IPS-15b (cell line): ENCODE data around the gene MYH15.
"Not testable (repeated sequence)": the region's sequence is repeated elsewhere in the genome, so short reads cannot be mapped to it uniquely, and the experiment has no call there.

Experiments
- H3K27me3 ChIP-seq: one replicate; pipeline ENCODE4 v1.6.1; 2013; ENCODE audit warnings: low read length; ENCODE audit not compliant: control insufficient read depth, insufficient read depth
- H3K36me3 ChIP-seq: one replicate; pipeline ENCODE4 v1.6.1; 2013; ENCODE audit warnings: low read length; ENCODE audit not compliant: control insufficient read depth, insufficient read depth
- H3K4me1 ChIP-seq: one replicate; pipeline ENCODE4 v1.6.1; 2013; ENCODE audit warnings: mild to moderate bottlenecking, low read length; ENCODE audit not compliant: control insufficient read depth, insufficient read depth
- H3K4me3 ChIP-seq: one replicate; pipeline ENCODE4 v1.5.1; 2013; ENCODE audit warnings: low read depth, low read length
- H3K9ac ChIP-seq: one replicate; pipeline ENCODE4 v1.6.1; 2013; ENCODE audit warnings: low read depth, mild to moderate bottlenecking, low read length
- H3K9me3 ChIP-seq: one replicate; pipeline ENCODE4 v1.6.1; 2013; ENCODE audit warnings: mild to moderate bottlenecking, low read length; ENCODE audit not compliant: control insufficient read depth, insufficient read depth

MYH15 gene

DNA sequence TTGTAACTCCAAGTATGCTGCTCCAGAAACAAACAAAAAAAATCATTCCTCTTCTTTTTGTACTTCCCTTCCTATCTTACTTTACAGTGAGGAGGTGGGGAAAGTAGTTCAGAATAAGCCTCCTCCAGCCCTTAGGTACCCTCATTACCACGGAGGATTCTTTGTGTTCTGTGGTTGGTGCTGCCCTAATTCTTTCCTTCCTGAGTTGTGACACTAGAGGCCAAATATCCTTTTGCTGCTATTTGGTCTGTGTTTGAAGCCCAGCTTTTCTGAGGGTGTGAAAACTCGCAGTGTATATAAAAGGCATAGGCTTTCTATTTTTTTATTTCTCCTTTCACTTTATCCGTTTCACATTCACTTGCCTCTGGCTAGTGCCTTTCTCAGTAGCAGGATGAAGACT, 115.8 kb downstream of the MYH15 start:
- no peak overlapping the region for H3K4me3 ChIP-seq
- no peaks in the 10 kb centered on the region for H3K9me3 ChIP-seq
- H3K4me1 ChIP-seq, result no peaks in the 10 kb centered on the region
- no peaks in the 10 kb centered on the region for H3K36me3 ChIP-seq
- H3K27me3 ChIP-seq, result no peaks in the 10 kb centered on the region
- H3K9ac ChIP-seq, result no peak overlapping the region

DNA sequence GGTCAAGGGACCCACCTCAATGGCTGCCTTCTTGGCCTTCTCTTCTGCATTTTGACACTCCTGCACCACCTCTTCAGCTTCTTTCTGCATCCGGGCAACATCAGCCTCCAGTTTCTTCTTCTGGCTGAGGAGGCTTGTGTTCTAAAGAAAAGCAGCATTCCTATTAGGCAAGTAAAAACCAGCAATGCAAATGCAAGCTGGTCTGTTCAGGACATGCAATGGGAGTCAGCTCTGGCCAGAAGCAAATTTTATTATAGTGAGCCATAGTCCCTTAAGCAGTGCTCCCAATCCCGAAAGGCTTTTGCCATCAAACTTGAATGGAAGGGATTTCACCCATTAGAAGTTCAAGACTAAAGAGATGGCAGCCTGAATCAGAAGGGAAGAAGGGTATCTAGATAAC, 116.4 kb downstream of the MYH15 start:
- Histone ChIP-seq H3K36me3 (no peaks in the 10 kb centered on the region), H3K9ac (no peak overlapping the region), H3K4me3 (no peak overlapping the region), H3K4me1 (no peaks in the 10 kb centered on the region), H3K9me3 (no peaks in the 10 kb centered on the region), H3K27me3 (no peaks in the 10 kb centered on the region)

DNA sequence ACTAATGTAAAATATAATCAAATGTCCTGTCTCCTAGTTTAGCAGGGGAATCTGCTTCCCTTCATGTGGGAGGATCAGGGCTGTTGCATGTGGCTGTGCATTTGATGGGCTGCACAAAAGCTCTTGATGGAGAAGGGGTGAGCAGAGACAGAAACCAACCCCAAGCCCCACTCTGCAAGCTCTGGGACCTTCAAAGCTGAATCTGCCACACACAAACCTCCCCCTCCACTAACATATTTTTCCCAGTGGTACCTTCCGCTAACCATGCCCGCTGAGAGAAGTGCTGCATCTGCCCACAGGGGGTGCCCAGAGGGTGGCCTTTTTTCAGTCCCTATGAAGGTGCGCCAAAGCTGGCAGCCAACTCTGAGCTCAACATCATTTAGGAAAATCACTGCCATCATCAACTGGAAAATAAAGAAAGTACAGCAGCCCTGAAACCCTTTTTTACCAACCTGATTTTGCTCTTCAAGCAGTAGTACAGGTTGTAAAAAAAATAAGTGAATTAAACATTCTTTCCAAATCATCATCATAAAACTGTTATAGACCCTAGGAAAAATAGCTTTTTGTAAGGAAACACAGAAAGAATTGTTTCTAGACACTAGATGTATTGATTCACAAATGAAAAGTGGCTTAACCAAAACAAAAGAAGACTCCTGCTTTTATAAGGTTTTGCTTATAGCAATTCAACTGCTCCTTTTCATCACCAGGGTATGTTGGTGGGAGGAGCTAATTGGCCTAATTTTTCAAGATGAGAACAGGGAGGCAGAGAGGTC, 117.1 kb downstream of the MYH15 start:
- no peaks in the 10 kb centered on the region for H3K4me1 ChIP-seq
- H3K9me3 ChIP-seq, result no peaks in the 10 kb centered on the region
- H3K27me3 ChIP-seq, result no peaks in the 10 kb centered on the region
- H3K4me3 ChIP-seq, result no peak overlapping the region
- H3K36me3 ChIP-seq, result no peaks in the 10 kb centered on the region
- H3K9ac ChIP-seq, result no peak overlapping the region

DNA sequence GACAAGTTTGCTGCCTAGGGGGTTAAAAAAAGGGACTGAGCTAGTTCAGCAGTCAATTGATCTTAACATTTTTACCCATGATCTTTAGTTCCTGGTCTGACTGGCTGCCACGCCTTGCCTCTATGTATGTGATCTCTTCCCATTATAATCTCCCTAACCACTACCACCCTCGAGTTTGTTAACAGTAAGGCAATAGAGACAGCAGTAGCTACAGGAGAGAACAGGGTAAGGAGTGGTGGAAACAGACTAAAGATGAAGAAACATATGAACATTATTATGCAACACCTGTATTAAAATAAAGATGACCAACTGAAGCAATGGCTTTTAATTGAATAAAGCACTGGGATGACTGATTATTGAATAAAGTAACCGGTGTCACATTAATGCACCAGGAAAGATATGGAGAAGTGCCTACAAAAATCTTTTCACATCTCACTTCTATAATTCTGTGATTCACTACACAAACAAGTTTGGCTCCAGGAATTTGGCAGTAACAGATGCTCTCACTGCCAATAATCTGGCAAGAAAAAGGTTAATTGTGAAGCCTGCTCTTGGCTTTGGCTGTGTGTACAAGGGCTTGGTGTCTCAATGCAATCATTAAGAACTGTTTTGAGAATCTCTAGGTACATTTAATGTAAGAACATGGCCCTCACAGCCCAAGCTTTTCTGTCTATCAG, 118.3 kb downstream of the MYH15 start:
- Histone ChIP-seq H3K9ac (no peak overlapping the region), H3K36me3 (no peaks in the 10 kb centered on the region), H3K9me3 (no peaks in the 10 kb centered on the region), H3K4me1 (no peaks in the 10 kb centered on the region), H3K4me3 (no peak overlapping the region), H3K27me3 (no peaks in the 10 kb centered on the region)

DNA sequence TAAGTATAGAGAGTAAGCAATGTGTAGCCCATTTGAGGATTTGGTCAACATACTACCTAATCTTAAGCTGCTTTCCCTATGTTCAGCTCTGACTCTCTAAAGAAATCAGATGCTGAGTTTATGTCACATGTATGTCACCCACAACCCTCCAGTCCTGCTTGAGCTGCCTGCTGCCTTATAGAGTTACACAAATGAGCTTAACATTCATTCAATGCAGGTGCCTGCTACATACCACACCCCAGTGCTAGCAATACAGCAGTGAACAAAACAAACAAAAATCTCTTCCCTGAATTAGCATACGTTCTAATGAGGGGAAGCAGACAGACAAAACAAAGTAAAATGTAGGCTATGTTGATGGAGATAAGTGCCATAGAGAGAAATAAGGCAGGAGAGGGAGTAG, 121.0 kb downstream of the MYH15 start:
- H3K9me3 ChIP-seq, result no peaks in the 10 kb centered on the region
- H3K36me3 ChIP-seq, result no peaks in the 10 kb centered on the region
- H3K4me3 ChIP-seq, result no peak overlapping the region
- H3K27me3 ChIP-seq, result no peaks in the 10 kb centered on the region
- no peaks in the 10 kb centered on the region for H3K4me1 ChIP-seq
- H3K9ac ChIP-seq, result no peak overlapping the region

DNA sequence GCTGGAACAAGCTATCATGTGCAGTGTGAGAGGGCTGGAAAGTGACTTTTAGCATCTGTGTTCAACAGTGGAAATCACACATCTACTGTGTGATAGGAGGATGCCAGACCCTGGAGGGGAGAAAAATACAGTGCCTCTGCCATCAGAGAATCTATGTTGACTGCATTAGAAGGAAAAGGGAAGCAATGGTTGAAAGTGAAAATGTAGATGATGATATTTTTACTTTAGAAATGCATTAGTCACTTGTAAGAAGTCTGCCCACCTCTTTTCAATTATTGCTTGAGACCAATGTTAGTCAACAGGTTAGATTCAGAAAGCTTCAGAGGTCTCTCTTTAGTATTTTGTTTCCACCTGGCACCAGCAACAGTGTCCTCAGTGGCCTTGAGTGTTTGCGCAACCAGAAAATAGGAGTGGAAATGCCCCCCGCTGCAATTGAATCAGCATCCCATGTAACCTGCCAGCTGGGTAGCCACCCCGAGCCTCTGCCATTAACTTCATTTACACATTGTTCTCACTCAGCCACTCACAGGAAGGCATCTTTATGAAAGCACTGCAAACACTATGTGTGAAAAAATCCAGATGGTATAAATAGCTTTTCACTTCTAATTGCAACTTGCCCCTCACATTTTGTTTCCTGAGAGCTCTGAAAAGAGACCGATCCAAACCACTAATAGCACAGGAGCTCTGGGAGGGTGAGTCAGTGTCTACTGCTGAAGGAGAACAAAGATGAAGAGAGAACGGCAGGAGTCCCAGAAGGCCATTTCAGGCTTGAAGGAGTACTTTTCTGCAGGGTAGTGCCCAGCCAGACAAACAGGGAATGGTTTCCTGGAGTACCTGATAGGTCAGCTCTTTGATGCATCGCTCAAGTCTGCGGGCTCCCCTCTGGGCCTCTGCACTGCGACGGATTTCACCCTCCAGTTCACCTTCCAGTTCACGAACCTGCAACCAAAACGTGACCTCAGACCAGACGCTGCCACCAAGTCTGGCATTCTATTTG, 122.0 kb downstream of the MYH15 start:
- Histone ChIP-seq H3K4me3 (no peak overlapping the region), H3K36me3 (no peaks in the 10 kb centered on the region), H3K9me3 (no peaks in the 10 kb centered on the region), H3K27me3 (no peaks in the 10 kb centered on the region), H3K9ac (no peak overlapping the region), H3K4me1 (no peaks in the 10 kb centered on the region)

DNA sequence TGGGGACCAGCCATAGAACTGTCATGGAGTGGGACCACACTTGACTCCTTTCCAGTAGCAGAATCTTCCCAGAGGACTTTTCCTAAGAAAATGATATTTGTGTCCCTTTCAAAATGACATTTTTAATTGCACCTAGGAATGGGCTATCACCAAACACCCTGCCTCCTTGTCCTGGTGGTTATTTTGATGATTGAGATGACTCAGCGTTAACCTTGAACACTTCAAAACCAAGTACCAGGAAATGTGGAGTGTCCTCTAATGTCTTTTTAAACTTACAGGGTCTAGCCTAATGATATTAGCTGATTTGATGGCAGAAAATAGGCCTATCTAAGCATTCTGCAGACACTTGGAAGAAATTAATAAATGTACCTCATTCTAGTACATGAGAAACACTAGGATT, 123.3 kb downstream of the MYH15 start:
- Histone ChIP-seq H3K9me3 (no peaks in the 10 kb centered on the region), H3K4me3 (no peak overlapping the region), H3K4me1 (peaks cover 2% of the 10 kb centered on the region), H3K9ac (no peak overlapping the region), H3K36me3 (no peaks in the 10 kb centered on the region), H3K27me3 (no peaks in the 10 kb centered on the region)

DNA sequence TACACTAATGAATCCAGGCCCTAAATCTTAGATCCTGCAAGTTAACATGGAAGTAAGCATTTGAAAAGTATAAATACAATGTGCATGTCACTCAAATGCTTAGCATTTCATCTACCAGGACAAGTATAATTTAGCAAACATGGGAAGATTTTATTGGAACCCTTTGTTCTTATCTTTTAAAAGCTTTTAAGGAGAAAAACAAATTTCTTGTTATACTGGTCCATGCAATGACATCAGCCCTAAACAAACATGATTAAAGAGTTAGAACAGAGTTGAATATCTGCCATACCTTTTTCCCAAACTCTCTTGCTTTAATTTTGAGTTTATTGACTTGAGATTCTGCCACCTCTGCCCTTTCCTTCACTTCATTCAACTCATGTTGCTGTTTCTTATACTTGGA, 127.1 kb downstream of the MYH15 start:
- no peaks in the 10 kb centered on the region for H3K9me3 ChIP-seq
- H3K9ac ChIP-seq, result no peak overlapping the region
- no peaks in the 10 kb centered on the region for H3K27me3 ChIP-seq
- no peaks in the 10 kb centered on the region for H3K36me3 ChIP-seq
- peaks cover 8% of the 10 kb centered on the region for H3K4me1 ChIP-seq
- H3K4me3 ChIP-seq, result no peak overlapping the region

DNA sequence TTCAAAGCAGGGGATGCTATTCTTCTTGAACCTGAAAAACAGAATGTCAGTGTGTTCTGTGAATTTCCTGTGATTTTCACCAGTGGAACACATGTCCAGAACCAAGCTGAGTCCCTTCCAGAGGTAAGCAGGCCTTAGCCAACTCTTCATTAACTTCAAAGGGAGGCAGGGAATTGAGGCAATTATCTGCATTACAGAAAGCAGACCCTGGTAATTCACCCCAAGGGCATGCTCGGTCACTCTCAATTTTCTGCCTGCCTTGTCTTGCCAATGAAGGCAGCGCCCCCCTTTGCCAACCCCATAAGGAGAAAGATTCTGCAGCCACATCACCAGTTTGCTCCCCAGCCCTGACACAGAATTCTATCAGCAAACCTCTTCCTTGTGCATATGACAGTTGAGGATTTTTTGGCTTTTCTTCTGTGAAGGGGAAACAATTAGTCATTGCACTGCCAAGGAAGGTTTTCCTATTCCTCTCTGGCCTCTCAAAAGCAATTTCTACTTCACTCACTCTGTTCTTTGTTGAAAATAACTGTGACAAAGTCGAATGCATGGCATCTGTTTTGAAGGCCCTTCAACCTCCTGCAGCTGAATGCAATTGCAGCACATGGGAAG, 128.8 kb downstream of the MYH15 start:
- H3K4me3 ChIP-seq, result no peak overlapping the region
- no peaks in the 10 kb centered on the region for H3K36me3 ChIP-seq
- no peak overlapping the region for H3K9ac ChIP-seq
- no peaks in the 10 kb centered on the region for H3K27me3 ChIP-seq
- no peaks in the 10 kb centered on the region for H3K9me3 ChIP-seq
- H3K4me1 ChIP-seq, result peaks cover 18% of the 10 kb centered on the region

DNA sequence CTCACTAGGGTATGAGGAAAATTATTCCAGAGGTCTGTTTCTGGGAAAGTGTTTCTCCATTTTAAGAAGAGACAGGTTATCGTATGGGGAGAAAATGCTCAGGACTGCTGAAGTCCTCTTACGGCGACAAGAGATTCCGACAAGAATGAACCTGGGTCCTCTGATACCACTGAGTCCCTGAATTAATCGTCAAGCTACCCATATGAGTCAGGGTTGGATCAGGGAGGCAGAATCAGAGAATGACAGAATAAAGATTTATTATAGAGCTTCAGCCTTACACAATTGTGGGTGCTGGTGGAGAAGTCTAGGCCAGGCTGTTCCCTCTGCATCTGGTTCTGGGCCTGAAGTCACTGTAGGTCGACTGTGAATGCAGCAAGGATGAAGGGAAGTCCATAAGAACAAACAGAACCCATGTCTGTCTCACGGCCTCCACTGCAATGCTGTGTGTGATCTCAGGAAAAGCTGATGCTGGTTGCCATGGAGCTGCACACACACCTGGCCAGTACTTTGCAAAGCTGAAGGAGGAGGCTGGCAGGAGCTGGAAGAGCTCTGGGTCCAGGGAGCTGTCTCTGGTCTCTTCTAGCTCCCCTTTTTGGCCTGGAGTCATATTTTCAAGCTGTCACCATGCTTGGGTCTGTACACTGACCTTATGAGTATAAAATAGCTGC, 130.1 kb downstream of the MYH15 start:
- H3K4me1 ChIP-seq, result peaks cover 20% of the 10 kb centered on the region
- H3K9ac ChIP-seq, result no peak overlapping the region
- no peaks in the 10 kb centered on the region for H3K27me3 ChIP-seq
- no peaks in the 10 kb centered on the region for H3K9me3 ChIP-seq
- no peaks in the 10 kb centered on the region for H3K36me3 ChIP-seq
- no peak overlapping the region for H3K4me3 ChIP-seq

DNA sequence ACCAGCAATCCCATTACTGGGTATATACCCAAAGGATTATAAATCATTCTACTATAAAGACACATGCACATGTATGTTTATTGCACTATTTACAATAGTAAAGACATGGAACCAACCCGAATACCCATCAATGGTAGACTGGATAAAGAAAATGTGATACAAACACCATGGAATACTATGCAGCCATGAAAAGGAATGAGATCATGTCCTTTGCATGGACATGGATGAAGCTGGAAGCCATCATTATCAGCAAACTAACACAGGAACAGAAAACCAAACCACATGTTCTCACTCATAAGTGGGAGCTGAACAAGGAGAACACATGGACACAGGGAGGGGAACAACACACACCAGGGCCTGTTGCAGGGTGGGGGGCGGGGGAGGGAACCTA, 131.4 kb downstream of the MYH15 start:
- H3K27me3 ChIP-seq, H3K4me3 ChIP-seq, H3K9ac ChIP-seq, H3K9me3 ChIP-seq, H3K36me3 ChIP-seq: not testable (repeated sequence)
- peaks cover 20% of the 10 kb centered on the region for H3K4me1 ChIP-seq
